B cell (primary cell): ENCODE data around the gene UQCC3. TPM values are rescaled to one million over a fixed set of nuclear protein-coding genes. Genes with fewer than 3 reads are reported as not detected.

ENCODE experiments used
- ATAC-seq: fragments of 200-7000 bp; cut with Tn5 transposase; one replicate; pipeline ENCODE4 v1.10.0; 2021; ENCODE audit warnings: low read depth, mild to moderate bottlenecking, moderate number of reproducible peaks, moderate library complexity
- CTCF ChIA-PET: fragments of 350-600 bp; sonication (Branson Sonifier 250); formaldehyde crosslinking; loops from one replicate; lab custom pipeline; 2021; ENCODE audit warnings: antibody characterized with exemption, inconsistent platforms; lab: Charles Lee
- POLR2A ChIA-PET: fragments of 350-600 bp; sonication (Branson Sonifier 250); formaldehyde crosslinking; loops from one replicate; lab custom pipeline; 2021; ENCODE audit warnings: antibody characterized with exemption; lab: Charles Lee
- DNase-seq: peaks from one replicate; pipeline ENCODE4 v3.0.0; 2013
- H2AFZ ChIP-seq: 2 replicates; pipeline ENCODE4 v1.6.1; 2012; ENCODE audit warnings: mild to moderate bottlenecking, low read depth, low read length; ENCODE audit not compliant: insufficient read depth, poor library complexity, severe bottlenecking
- H3K27ac ChIP-seq, 2 donors: 1 replicate in 1 of 2; 2 replicates in 1 of 2; pipeline ENCODE4 v1.5.1; 2012 to 2013; ENCODE audit warnings: low read length in 2 of 2, mild to moderate bottlenecking in 2 of 2, moderate library complexity in 1 of 2
- H3K27me3 ChIP-seq, 4 experiments: fragments of 200-600 bp in 1 of 4; sonication (generic) in 1 of 4; replicated peaks in 1 of 4; 1 replicate in 2 of 4; 2 replicates in 2 of 4; pipeline versions ENCODE4 v1.6.1 to v1.7.0; 2013 to 2016; ENCODE audit warnings: low read length in 3 of 4, mild to moderate bottlenecking in 2 of 4, mixed read lengths in 1 of 4, moderate library complexity in 1 of 4; ENCODE audit not compliant: insufficient read depth in 4 of 4, control insufficient read depth in 3 of 4; ENCODE audit errors: control extremely low read depth in 1 of 4
- H3K36me3 ChIP-seq, 2 experiments: replicated peaks in 1 of 2; 1 replicate in 1 of 2; 2 replicates in 1 of 2; pipeline versions ENCODE4 v1.6.1 to v1.7.1; 2013; ENCODE audit warnings: low read length in 1 of 2; ENCODE audit not compliant: insufficient read depth in 2 of 2, control insufficient read depth in 1 of 2; ENCODE audit errors: control extremely low read depth in 1 of 2, extremely low read depth in 1 of 2
- H3K4me1 ChIP-seq, 2 donors: fragments of 200-600 bp in 1 of 2; sonication (generic) in 1 of 2; 1 replicate in 1 of 2; 2 replicates in 1 of 2; pipeline versions ENCODE4 v1.5.1 to v1.6.1; 2013 to 2017; ENCODE audit warnings: low read length in 2 of 2; ENCODE audit not compliant: control insufficient read depth in 2 of 2, insufficient read depth in 2 of 2
- H3K4me2 ChIP-seq: replicated peaks from 2 replicates; pipeline ENCODE3; 2012; ENCODE audit warnings: mild to moderate bottlenecking, low read depth, low read length; ENCODE audit not compliant: poor library complexity, severe bottlenecking
- H3K4me3 ChIP-seq, 5 experiments: fragments of 200-600 bp in 1 of 5; sonication (generic) in 1 of 5; 1 replicate in 3 of 5; 2 replicates in 2 of 5; pipeline versions ENCODE4 v1.5.1 to v1.7.0; 2011 to 2016; ENCODE audit warnings: low read length in 4 of 5, mild to moderate bottlenecking in 4 of 5, low read depth in 2 of 5, control low read depth in 1 of 5, moderate library complexity in 1 of 5; ENCODE audit not compliant: insufficient read depth in 1 of 5; ENCODE audit errors: control extremely low read depth in 1 of 5, extremely low read depth in 1 of 5
- H3K79me2 ChIP-seq: fragments of 200-600 bp; sonication (generic); one replicate; pipeline ENCODE4 v1.6.0; 2016; ENCODE audit warnings: low read length; ENCODE audit not compliant: control insufficient read depth, insufficient read depth
- H3K9ac ChIP-seq: fragments of 200-600 bp; sonication (generic); 2 replicates; pipeline ENCODE4 v1.6.1; 2017; ENCODE audit warnings: mild to moderate bottlenecking, low read length, moderate library complexity
- H3K9me3 ChIP-seq, 3 donors: one replicate each; pipeline versions ENCODE4 v1.6.1 to v1.7.1; 2013; ENCODE audit warnings: low read length in 2 of 3; ENCODE audit not compliant: control insufficient read depth in 2 of 3, insufficient read depth in 1 of 3; ENCODE audit errors: control extremely low read depth in 1 of 3
- H4K20me1 ChIP-seq: 2 replicates; pipeline ENCODE4 v1.6.0; 2012; ENCODE audit warnings: mild to moderate bottlenecking, low read length; ENCODE audit not compliant: insufficient read depth, control insufficient read depth, poor library complexity, severe bottlenecking
- H3K27ac Mint-ChIP-seq: one replicate; pipeline ENCODE4 v1.8.0; 2021; ENCODE audit warnings: mixed read lengths
- H3K27me3 Mint-ChIP-seq: one replicate; pipeline ENCODE4 v1.8.0; 2021; ENCODE audit warnings: mixed read lengths
- H3K4me1 Mint-ChIP-seq: one replicate; pipeline ENCODE4 v1.8.0; 2021; ENCODE audit warnings: mixed read lengths
- H3K4me3 Mint-ChIP-seq: one replicate; pipeline ENCODE4 v1.8.0; 2021; ENCODE audit warnings: mixed read lengths
- H3K9me3 Mint-ChIP-seq: one replicate; pipeline ENCODE4 v1.8.0; 2022; ENCODE audit warnings: mixed read lengths; ENCODE audit not compliant: insufficient read depth
- EZH2 ChIP-seq: IDR thresholded peaks from 2 replicates; pipeline ENCODE4 v1.6.1; 2012; ENCODE audit warnings: borderline replicate concordance, low read depth, mild to moderate bottlenecking, moderate library complexity, low read length; ENCODE audit not compliant: insufficient read depth, poor library complexity, severe bottlenecking
- WGBS: methylation state at CpG from one replicate; pipeline ENCODE4 v1.1.5; 2013; ENCODE audit warnings: missing lambda C conversion rate; ENCODE audit not compliant: insufficient coverage; 5-methylcytosine and 5-hydroxymethylcytosine counted together
- intact Hi-C: fragments of 100-400 bp; cut with micrococcal nuclease; formaldehyde crosslinking; loops from one replicate; pipeline ENCODE4 v1.10.0; 2022
- polyA plus RNA-seq: library from polyadenylated mRNA; depleted of rRNA; stranded (reverse); fragments of >200 nt; gene quantifications from 2 replicates; pipeline ENCODE4 v1.2.3, GENCODE V29; 2012
- total RNA-seq, 2 donors: library from RNA; stranded (reverse); fragments of 120-200 nt in 1 of 2; gene quantifications; 1 replicate in 1 of 2; 2 replicates in 1 of 2; pipeline versions ENCODE4 v1.2.3 to v1.2.4, GENCODE V29; 2013 to 2022
- TF ChIP-seq, protein P1 (sequence below): fragments of 200-600 bp; IDR thresholded peaks from one replicate; pipeline ENCODE4 v1.8.0; 2022; ENCODE audit warnings: antibody characterized with exemption, mild to moderate bottlenecking

The UQCC3 gene
- total and polyA plus RNA-seq, 2 donors (not counting 1 experiment from before 2014, with no cell fraction given): 5.6 to 6.5 TPM

DNA sequence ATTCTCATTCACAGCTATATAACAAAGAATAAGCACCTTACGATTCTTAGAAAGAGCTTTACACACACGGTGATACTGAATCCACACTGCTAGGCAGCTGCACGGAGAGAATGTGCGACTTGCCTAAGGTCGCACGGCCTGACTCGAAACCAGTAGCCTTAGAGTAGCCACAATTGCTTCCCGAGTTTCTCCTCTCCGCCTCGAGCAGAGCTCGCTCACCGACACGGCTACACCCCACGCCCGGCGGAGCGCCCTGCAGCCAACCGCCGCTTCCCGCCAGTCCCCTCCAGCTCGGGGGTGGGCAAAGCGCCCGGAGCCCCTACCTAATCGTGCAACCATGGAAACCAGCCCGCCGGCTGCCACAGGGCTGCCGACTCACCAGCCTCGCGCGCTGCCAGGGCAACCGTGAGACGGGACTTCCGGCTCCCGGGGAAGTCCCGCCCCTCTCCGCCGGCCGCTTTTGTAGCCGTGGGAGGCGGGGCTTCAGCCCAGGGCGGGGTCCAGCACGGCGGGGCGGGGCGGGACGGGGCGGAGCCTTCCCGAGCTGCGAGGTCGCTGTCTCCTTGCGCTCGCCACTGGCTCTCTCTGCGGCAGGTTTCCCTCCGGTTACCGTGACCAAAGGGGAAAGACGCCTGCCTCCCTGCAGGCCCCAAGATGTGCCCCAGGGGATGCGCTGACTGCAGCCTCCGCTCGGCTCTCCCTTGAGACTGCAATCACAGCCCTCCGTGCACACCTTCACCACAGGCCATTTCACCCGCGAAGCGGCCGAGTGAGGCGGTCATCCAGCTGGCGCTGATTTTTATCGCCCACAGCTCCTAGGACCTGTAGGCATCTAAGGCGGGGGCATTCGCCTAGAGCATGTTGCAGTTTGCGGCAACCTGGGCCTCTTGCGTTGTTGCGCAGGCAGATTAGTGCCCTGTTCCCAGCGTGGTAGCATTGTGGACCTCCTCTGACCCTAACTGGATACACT is 34.7 kb downstream of the UQCC3 start:
- 7% methylated on average over 73 of the region's 73 CpGs for WGBS
- Histone ChIP-seq H3K36me3 (peaks cover 0 to 8% of the 10 kb centered on the region in 2 experiments), H3K79me2 (peaks cover 25% of the 10 kb centered on the region), H3K9me3 (no peaks in the 10 kb centered on the region), H3K27me3 (no peaks in the 10 kb centered on the region), H3K27ac (peak overlapping the region; percentile 61 to 91), H3K4me3 (peak overlapping the region; percentile 65 to 86 (median 69)), H2AFZ (peak overlapping the region; percentile 86), H3K4me1 (peaks cover 39 to 50% of the 10 kb centered on the region in 2 donors), H3K9ac (peak overlapping the region; percentile 83), H4K20me1 (no peaks in the 10 kb centered on the region), H3K4me2 (peak overlapping the region; percentile 95)
- Mint-ChIP-seq H3K4me1 (peaks cover 51% of the 10 kb centered on the region), H3K9me3 (no peaks in the 10 kb centered on the region), H3K27ac (peak overlapping the region; percentile 91), H3K27me3 (no peaks in the 10 kb centered on the region), H3K4me3 (peak overlapping the region; percentile 92)
- ChIA-PET POLR2A (interaction anchor here (0.5 to 6.5 kb wide), 18 partner anchors 10 to 175 kb away, joined by 3 to 66 read pairs (median 3); partner anchors contain the start of genes B3GAT3, C11orf98, CSKMT and HNRNPUL2), CTCF (interaction anchor here (0.5 to 3.3 kb wide), 13 partner anchors 12 to 1482 kb away, joined by 3 to 13 read pairs (median 4); partner anchors contain the start of genes HNRNPUL2, SLC3A2, TTC9C and TUT1)
- intact Hi-C loops: loop anchor here (1.0 to 5.0 kb wide), 6 partner anchors 41 to 175 kb away; partner anchors contain the start of genes C11orf98, CSKMT, EEF1G and ROM1
- ATAC-seq (peak; percentile 73), DNase-seq (peak; percentile 95)
- no peak for TF ChIP-seq EZH2
- TF ChIP-seq, protein P1, sequence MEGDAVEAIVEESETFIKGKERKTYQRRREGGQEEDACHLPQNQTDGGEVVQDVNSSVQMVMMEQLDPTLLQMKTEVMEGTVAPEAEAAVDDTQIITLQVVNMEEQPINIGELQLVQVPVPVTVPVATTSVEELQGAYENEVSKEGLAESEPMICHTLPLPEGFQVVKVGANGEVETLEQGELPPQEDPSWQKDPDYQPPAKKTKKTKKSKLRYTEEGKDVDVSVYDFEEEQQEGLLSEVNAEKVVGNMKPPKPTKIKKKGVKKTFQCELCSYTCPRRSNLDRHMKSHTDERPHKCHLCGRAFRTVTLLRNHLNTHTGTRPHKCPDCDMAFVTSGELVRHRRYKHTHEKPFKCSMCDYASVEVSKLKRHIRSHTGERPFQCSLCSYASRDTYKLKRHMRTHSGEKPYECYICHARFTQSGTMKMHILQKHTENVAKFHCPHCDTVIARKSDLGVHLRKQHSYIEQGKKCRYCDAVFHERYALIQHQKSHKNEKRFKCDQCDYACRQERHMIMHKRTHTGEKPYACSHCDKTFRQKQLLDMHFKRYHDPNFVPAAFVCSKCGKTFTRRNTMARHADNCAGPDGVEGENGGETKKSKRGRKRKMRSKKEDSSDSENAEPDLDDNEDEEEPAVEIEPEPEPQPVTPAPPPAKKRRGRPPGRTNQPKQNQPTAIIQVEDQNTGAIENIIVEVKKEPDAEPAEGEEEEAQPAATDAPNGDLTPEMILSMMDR: no peak
